ENCODE measurements around the gene NBAS. TPM values are rescaled to one million over a fixed set of nuclear protein-coding genes. Genes with fewer than 3 reads are reported as not detected.

The NBAS gene
- polyA plus RNA-seq, 1 donor from 2014 or later: 31.9 TPM

GRCh38 chr2:15300624-15301573 lies 260.2 kb downstream of the NBAS start:
- H3K27me3 ChIP-seq (ENCODE audit: insufficient read depth, low read depth, low read length): no peaks in the 10 kb centered on the region
- H3K9me2 ChIP-seq (ENCODE audit: insufficient read depth, low read length): no peaks in the 10 kb centered on the region
- peaks cover 8% of the 10 kb centered on the region for H3F3A ChIP-seq (ENCODE audit: insufficient read depth, low read length, poor library complexity, severe bottlenecking)
- no peaks in the 10 kb centered on the region for H3K36me3 ChIP-seq (ENCODE audit: insufficient read depth, low read length)
- H4K20me1 ChIP-seq (ENCODE audit: insufficient read depth): no peaks in the 10 kb centered on the region
- no peaks in the 10 kb centered on the region for H3K9me3 ChIP-seq (ENCODE audit: low read length)
- no peak overlapping the region for H3K4me2 ChIP-seq (ENCODE audit: low read length)
- peak overlapping the region; percentile 76 for H3K27ac ChIP-seq (ENCODE audit: low read length)
- peak overlapping the region; percentile 43 for H3K4me3 ChIP-seq (ENCODE audit: low read length)
- H3K79me2 ChIP-seq (replicated peaks; ENCODE audit: insufficient read depth, low read length): no peaks in the 10 kb centered on the region
- peak overlapping the region; percentile 24 for H3K9ac ChIP-seq (ENCODE audit: low read length)
- TF ChIP-seq, protein P1, sequence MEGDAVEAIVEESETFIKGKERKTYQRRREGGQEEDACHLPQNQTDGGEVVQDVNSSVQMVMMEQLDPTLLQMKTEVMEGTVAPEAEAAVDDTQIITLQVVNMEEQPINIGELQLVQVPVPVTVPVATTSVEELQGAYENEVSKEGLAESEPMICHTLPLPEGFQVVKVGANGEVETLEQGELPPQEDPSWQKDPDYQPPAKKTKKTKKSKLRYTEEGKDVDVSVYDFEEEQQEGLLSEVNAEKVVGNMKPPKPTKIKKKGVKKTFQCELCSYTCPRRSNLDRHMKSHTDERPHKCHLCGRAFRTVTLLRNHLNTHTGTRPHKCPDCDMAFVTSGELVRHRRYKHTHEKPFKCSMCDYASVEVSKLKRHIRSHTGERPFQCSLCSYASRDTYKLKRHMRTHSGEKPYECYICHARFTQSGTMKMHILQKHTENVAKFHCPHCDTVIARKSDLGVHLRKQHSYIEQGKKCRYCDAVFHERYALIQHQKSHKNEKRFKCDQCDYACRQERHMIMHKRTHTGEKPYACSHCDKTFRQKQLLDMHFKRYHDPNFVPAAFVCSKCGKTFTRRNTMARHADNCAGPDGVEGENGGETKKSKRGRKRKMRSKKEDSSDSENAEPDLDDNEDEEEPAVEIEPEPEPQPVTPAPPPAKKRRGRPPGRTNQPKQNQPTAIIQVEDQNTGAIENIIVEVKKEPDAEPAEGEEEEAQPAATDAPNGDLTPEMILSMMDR (IDR thresholded peaks at IDR 0.05; ENCODE audit: poor library complexity, severe bottlenecking): no peak
- TF ChIP-seq TAF1 (IDR thresholded peaks at IDR 0.05; ENCODE audit: low read depth) (no peak), MXI1 (conservative IDR thresholded peaks at IDR 0.05; ENCODE audit: poor library complexity, severe bottlenecking) (peak; percentile 4), POLR2AphosphoS5 (IDR thresholded peaks at IDR 0.05) (no peak), SMC3 (conservative IDR thresholded peaks at IDR 0.05; ENCODE audit: poor library complexity) (no peak), EZH2 (IDR thresholded peaks at IDR 0.05; ENCODE audit: borderline replicate concordance, insufficient read depth, low read length, poor library complexity, severe bottlenecking) (no peak), EP300 (conservative IDR thresholded peaks at IDR 0.05; ENCODE audit: poor library complexity, severe bottlenecking) (no peak), RAD21 (conservative IDR thresholded peaks at IDR 0.05) (peak; percentile 8), REST (IDR thresholded peaks at IDR 0.05; ENCODE audit: borderline replicate concordance) (no peak)
- no peak overlapping the region for H2AFZ ChIP-seq (ENCODE audit: low read depth, low read length)

DNA sequence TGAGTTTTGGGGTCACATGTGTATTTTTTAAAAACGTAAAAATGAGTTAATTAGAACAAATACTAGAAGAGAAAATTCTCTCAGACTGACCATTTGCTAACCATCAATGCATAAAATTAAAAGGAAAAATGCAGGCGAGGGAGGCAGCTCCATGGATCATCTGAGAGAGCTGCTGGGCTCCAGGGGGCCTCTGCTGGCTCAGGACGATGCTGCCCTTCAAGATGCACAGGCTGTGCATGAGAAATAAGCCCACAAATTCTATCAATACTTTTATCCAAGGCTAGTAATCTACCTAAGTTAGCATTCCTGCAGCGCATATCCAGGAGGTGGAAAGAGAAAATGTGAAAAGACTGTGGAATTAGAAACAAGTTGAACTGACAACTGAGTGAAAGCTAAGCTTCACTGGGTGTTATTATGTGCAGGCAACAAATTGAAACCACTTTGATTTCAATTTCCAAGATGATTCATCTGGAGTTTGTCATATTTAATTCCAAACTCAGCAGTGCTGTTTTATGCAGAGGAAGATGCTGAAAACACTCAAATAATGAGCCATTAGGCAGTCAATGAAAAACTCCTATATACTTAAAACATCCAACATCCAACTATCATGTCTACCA lies 261.1 kb downstream of the NBAS start:
- peak overlapping the region; percentile 43 for H3K4me3 ChIP-seq (ENCODE audit: low read length)
- H3K9me2 ChIP-seq (ENCODE audit: insufficient read depth, low read length): no peaks in the 10 kb centered on the region
- H3K9me3 ChIP-seq (ENCODE audit: low read length): no peaks in the 10 kb centered on the region
- H3K36me3 ChIP-seq (ENCODE audit: insufficient read depth, low read length): no peaks in the 10 kb centered on the region
- no peaks in the 10 kb centered on the region for H4K20me1 ChIP-seq (ENCODE audit: insufficient read depth)
- H3K79me2 ChIP-seq (replicated peaks; ENCODE audit: insufficient read depth, low read length): no peaks in the 10 kb centered on the region
- H2AFZ ChIP-seq (ENCODE audit: low read depth, low read length): no peak overlapping the region
- H3K27ac ChIP-seq (ENCODE audit: low read length): peak overlapping the region; percentile 76
- no peak overlapping the region for H3K9ac ChIP-seq (ENCODE audit: low read length)
- H3F3A ChIP-seq (ENCODE audit: insufficient read depth, low read length, poor library complexity, severe bottlenecking): peaks cover 8% of the 10 kb centered on the region
- no peak overlapping the region for H3K4me2 ChIP-seq (ENCODE audit: low read length)
- H3K27me3 ChIP-seq (ENCODE audit: insufficient read depth, low read depth, low read length): no peaks in the 10 kb centered on the region
- no peak for TF ChIP-seq TAF1 (IDR thresholded peaks at IDR 0.05; ENCODE audit: low read depth)
- TF ChIP-seq, protein P1 (IDR thresholded peaks at IDR 0.05; ENCODE audit: poor library complexity, severe bottlenecking): peak; percentile 49
- TF ChIP-seq EP300 (conservative IDR thresholded peaks at IDR 0.05; ENCODE audit: poor library complexity, severe bottlenecking): peak; percentile 87
- no peak for TF ChIP-seq EZH2 (IDR thresholded peaks at IDR 0.05; ENCODE audit: borderline replicate concordance, insufficient read depth, low read length, poor library complexity, severe bottlenecking)
- TF ChIP-seq POLR2AphosphoS5 (IDR thresholded peaks at IDR 0.05): peak; percentile 84
- peak; percentile 93 for TF ChIP-seq REST (IDR thresholded peaks at IDR 0.05; ENCODE audit: borderline replicate concordance)
- no peak for TF ChIP-seq MXI1 (conservative IDR thresholded peaks at IDR 0.05; ENCODE audit: poor library complexity, severe bottlenecking)
- TF ChIP-seq RAD21 (conservative IDR thresholded peaks at IDR 0.05): peak; percentile 65
- peak; percentile 53 for TF ChIP-seq SMC3 (conservative IDR thresholded peaks at IDR 0.05; ENCODE audit: poor library complexity)

Data from neural cell (in vitro differentiated cells).